Suprapubic skin (tissue), 3 donors: ENCODE results near the gene INPP5A.

Source experiments
- EP300 ChIP-seq: sonication (generic); formaldehyde crosslinking; IDR thresholded peaks from one replicate; pipeline ENCODE4 v1.6.1; 2017; ENCODE audit warnings: antibody characterized with exemption
- POLR2A ChIP-seq, 2 donors: fragments of 450-650 bp; IDR thresholded peaks; one replicate each; pipeline ENCODE4 v1.6.1; 2017; ENCODE audit warnings: antibody characterized with exemption in 2 of 2, mild to moderate bottlenecking in 2 of 2, moderate library complexity in 2 of 2
- TF ChIP-seq, protein P1 (sequence below), 2 donors: fragments of 200-600 bp in 1 of 2; fragments of 450-650 bp in 1 of 2; sonication (generic) in 1 of 2; IDR thresholded peaks; one replicate each; pipeline ENCODE4 v1.5.1; 2016 to 2019; ENCODE audit warnings: antibody characterized with exemption in 2 of 2, mild to moderate bottlenecking in 1 of 2, moderate library complexity in 1 of 2

DNA sequence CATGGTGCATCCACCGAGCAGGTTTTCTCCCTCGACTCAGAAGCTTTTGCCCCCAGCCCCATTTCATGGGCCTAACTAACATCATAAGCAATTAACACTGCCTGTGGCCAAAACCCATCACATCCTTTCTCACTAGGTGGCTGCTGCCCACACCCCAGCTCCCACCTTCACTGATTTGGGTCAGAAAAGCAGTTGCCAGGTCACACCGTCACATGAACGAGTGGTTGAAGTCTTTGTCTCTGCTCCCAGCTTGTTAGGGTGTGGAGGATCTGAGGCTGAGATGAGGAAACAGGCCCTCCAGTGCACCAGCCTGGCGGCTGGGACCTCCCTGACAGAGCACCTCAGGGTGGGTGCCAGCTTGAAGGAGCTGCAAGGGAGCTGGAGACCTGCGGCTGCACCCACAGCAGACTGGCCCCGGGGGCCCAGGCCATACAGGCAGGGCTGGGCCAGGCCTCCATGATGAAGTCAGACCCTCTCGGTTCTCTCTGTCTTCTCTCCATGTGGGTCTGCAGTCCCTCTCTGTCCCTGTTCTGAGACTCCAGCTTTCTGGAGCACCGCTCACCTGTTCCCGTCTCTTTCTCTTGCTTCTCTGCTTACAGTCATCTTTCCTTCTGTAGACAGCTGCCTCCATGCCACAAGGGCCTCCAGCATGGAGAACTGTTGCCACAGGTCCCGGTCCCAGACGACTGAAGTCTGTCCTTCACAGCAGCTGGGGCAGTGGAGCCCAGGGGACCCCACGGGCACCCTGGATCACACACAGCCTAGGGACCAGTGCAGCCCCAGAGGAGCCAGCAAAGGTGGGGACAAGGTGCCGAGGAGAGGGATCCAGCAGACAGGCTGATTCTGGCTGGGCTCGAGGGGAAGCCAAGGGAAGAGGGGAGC, 13.8 kb upstream of the INPP5A start:
- TF ChIP-seq, protein P1, sequence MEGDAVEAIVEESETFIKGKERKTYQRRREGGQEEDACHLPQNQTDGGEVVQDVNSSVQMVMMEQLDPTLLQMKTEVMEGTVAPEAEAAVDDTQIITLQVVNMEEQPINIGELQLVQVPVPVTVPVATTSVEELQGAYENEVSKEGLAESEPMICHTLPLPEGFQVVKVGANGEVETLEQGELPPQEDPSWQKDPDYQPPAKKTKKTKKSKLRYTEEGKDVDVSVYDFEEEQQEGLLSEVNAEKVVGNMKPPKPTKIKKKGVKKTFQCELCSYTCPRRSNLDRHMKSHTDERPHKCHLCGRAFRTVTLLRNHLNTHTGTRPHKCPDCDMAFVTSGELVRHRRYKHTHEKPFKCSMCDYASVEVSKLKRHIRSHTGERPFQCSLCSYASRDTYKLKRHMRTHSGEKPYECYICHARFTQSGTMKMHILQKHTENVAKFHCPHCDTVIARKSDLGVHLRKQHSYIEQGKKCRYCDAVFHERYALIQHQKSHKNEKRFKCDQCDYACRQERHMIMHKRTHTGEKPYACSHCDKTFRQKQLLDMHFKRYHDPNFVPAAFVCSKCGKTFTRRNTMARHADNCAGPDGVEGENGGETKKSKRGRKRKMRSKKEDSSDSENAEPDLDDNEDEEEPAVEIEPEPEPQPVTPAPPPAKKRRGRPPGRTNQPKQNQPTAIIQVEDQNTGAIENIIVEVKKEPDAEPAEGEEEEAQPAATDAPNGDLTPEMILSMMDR (IDR thresholded peaks at IDR 0.05): no peak
- TF ChIP-seq POLR2A (IDR thresholded peaks at IDR 0.05): no peak
- no peak for TF ChIP-seq EP300
